SK-N-SH (cell line): ENCODE data around the gene HS3ST4. TPM values are rescaled to one million over a fixed set of nuclear protein-coding genes. Genes with fewer than 3 reads are reported as not detected.
A peak's percentile ranks its signal among the peaks of the same experiment; 100 is the strongest.

Experiments
- CTCF ChIA-PET: fragments of 300-600, 350-600 bp; formaldehyde crosslinking; extraction: SDS; loops from one replicate; lab custom pipeline; 2021; lab: Yijun Ruan, JAX
- POLR2A ChIA-PET: fragments of 350-600 bp; sonication (Branson Sonifier 250); formaldehyde crosslinking; extraction: SDS; loops from one replicate; lab custom pipeline; 2020; ENCODE audit warnings: antibody characterized with exemption, inconsistent platforms; lab: Yijun Ruan, JAX
- DNase-seq: peaks from one replicate; pipeline ENCODE4 v3.0.0; 2012
- H2AFZ ChIP-seq: fragments of 200-600 bp; sonication (generic); 2 replicates; pipeline ENCODE4 v1.8.1; 2016; ENCODE audit warnings: antibody characterized with exemption, mild to moderate bottlenecking, low read depth
- H3F3A ChIP-seq: fragments of 200-600 bp; sonication (generic); replicated peaks from 2 replicates; pipeline ENCODE3; 2016; ENCODE audit warnings: antibody characterized with exemption, mild to moderate bottlenecking; ENCODE audit not compliant: insufficient read depth
- H3K27ac ChIP-seq, 2 experiments: fragments of 200-500 bp in 1 of 2; fragments of 200-600 bp in 1 of 2; sonication (Bioruptor generic) in 1 of 2; sonication (generic), shearing (Covaris generic) in 1 of 2; 2 replicates each; pipeline versions ENCODE4 v1.5.1 to v1.6.1; 2014 to 2016; ENCODE audit warnings: low read depth in 2 of 2, inconsistent platforms in 1 of 2, low read length in 1 of 2, mild to moderate bottlenecking in 1 of 2, mixed read lengths in 1 of 2
- H3K27me3 ChIP-seq: fragments of 200-600 bp; sonication (generic), shearing (Covaris generic); 2 replicates; pipeline ENCODE4 v1.6.1; 2016; ENCODE audit warnings: mixed run types; ENCODE audit not compliant: insufficient read depth
- H3K36me3 ChIP-seq, 2 experiments: fragments of 200-500 bp in 1 of 2; fragments of 200-600 bp in 1 of 2; sonication (Bioruptor generic) in 1 of 2; sonication (generic) in 1 of 2; replicated peaks in 1 of 2; 2 replicates each; pipeline versions ENCODE3 to v1.5.1; 2014 to 2016; ENCODE audit warnings: low read length in 1 of 2, mild to moderate bottlenecking in 1 of 2; ENCODE audit not compliant: insufficient read depth in 2 of 2, control insufficient read depth in 1 of 2
- H3K4me1 ChIP-seq, 2 experiments: fragments of 200-500 bp in 1 of 2; fragments of 200-600 bp in 1 of 2; sonication (Bioruptor generic) in 1 of 2; sonication (generic), shearing (Covaris generic) in 1 of 2; 2 replicates each; pipeline versions ENCODE4 v1.5.1 to v1.6.1; 2014 to 2016; ENCODE audit warnings: low read depth in 1 of 2, low read length in 1 of 2, mixed run types in 1 of 2; ENCODE audit not compliant: insufficient read depth in 2 of 2, control insufficient read depth in 1 of 2
- H3K4me2 ChIP-seq: fragments of 200-600 bp; sonication (generic), shearing (Covaris generic); 2 replicates; pipeline ENCODE4 v1.6.1; 2017; ENCODE audit warnings: mixed run types
- H3K4me3 ChIP-seq, 2 experiments: fragments of 200-500 bp in 1 of 2; fragments of 200-600 bp in 1 of 2; sonication (Bioruptor generic) in 1 of 2; sonication (generic), shearing (Covaris generic) in 1 of 2; 2 replicates each; pipeline versions ENCODE4 v1.5.1 to v1.8.1; 2014 to 2016; ENCODE audit warnings: low read depth in 2 of 2, inconsistent platforms in 1 of 2, low read length in 1 of 2, mild to moderate bottlenecking in 1 of 2, mixed read lengths in 1 of 2, moderate library complexity in 1 of 2
- H3K79me2 ChIP-seq: fragments of 200-600 bp; sonication (generic); 2 replicates; pipeline ENCODE4 v1.8.1; 2017; ENCODE audit warnings: mild to moderate bottlenecking; ENCODE audit not compliant: insufficient read depth
- H3K9ac ChIP-seq: fragments of 200-600 bp; sonication (generic); 2 replicates; pipeline ENCODE4 v1.6.1; 2017; ENCODE audit warnings: mixed run types
- H3K9me2 ChIP-seq: fragments of 200-600 bp; sonication (generic); 2 replicates; pipeline ENCODE4 v1.6.1; 2017; ENCODE audit warnings: mixed run types
- H3K9me3 ChIP-seq: fragments of 200-600 bp; sonication (generic); 2 replicates; pipeline ENCODE4 v1.6.1; 2017; ENCODE audit warnings: mixed run types, mild to moderate bottlenecking, moderate library complexity
- H4K20me1 ChIP-seq: fragments of 200-600 bp; sonication (generic); 2 replicates; pipeline ENCODE4 v1.6.1; 2017; ENCODE audit warnings: mild to moderate bottlenecking, mixed run types; ENCODE audit not compliant: insufficient read depth
- EP300 ChIP-seq, 2 experiments: IDR thresholded peaks; 2 replicates each; pipeline versions ENCODE4 v1.4.0 to v1.6.1; 2012; ENCODE audit warnings: borderline replicate concordance in 1 of 2, low read depth in 1 of 2, low read length in 1 of 2
- GABPA ChIP-seq: IDR thresholded peaks from 2 replicates; pipeline ENCODE4 v1.4.0; 2012; ENCODE audit warnings: low read depth, mild to moderate bottlenecking
- GATA2 ChIP-seq: sonication (generic); formaldehyde crosslinking; IDR thresholded peaks from 2 replicates; pipeline ENCODE4 v1.5.0; 2020; ENCODE audit warnings: mild to moderate bottlenecking, missing genetic modification reagents
- MEF2A ChIP-seq: IDR thresholded peaks from 2 replicates; pipeline ENCODE4 v1.4.0; 2012; ENCODE audit warnings: low read depth, borderline replicate concordance
- MXI1 ChIP-seq: IDR thresholded peaks from 2 replicates; pipeline ENCODE4 v1.6.1; 2012; ENCODE audit warnings: mild to moderate bottlenecking, low read depth, low read length, improper control_type of control experiment
- NFIC ChIP-seq: IDR thresholded peaks from 2 replicates; pipeline ENCODE4 v1.4.0; 2012; ENCODE audit warnings: borderline replicate concordance
- RAD21 ChIP-seq: IDR thresholded peaks from 2 replicates; pipeline ENCODE4 v1.6.1; 2012; ENCODE audit warnings: mild to moderate bottlenecking, low read length
- RCOR1 ChIP-seq: fragments of 150-350 bp; IDR thresholded peaks from 2 replicates; pipeline ENCODE4 v1.6.1; 2017; ENCODE audit warnings: antibody characterized with exemption, low read length
- SIN3A ChIP-seq: IDR thresholded peaks from 2 replicates; pipeline ENCODE4 v1.6.1; 2012; ENCODE audit warnings: low read depth, mild to moderate bottlenecking, low read length, moderate library complexity, borderline replicate concordance
- SMC3 ChIP-seq: IDR thresholded peaks from 2 replicates; pipeline ENCODE4 v1.6.1; 2012; ENCODE audit warnings: low read depth, low read length, improper control_type of control experiment
- TEAD4 ChIP-seq: IDR thresholded peaks from 2 replicates; pipeline ENCODE4 v1.4.0; 2012; ENCODE audit warnings: mild to moderate bottlenecking, borderline replicate concordance; ENCODE audit not compliant: insufficient read depth
- WGBS: methylation state at CpG from one replicate; pipeline ENCODE4 v1.1.6; 2017; ENCODE audit warnings: low lambda C conversion rate; 5-methylcytosine and 5-hydroxymethylcytosine counted together
- polyA plus RNA-seq, 3 experiments: library from polyadenylated mRNA; depleted of rRNA; stranded (reverse); fragments of >200 nt; gene quantifications; 2 replicates each; pipeline ENCODE4 v1.2.3, GENCODE V29; 2012
- TF ChIP-seq, protein P1 (sequence below): fragments of 150-350 bp; IDR thresholded peaks from 2 replicates; pipeline ENCODE4 v1.6.1; 2016; ENCODE audit warnings: mild to moderate bottlenecking, low read depth, low read length
- TF ChIP-seq, protein P2 (sequence below): IDR thresholded peaks from 2 replicates; pipeline ENCODE4 v1.4.0; 2012; ENCODE audit warnings: low read depth, borderline replicate concordance
- TF ChIP-seq, protein P3 (sequence below): IDR thresholded peaks from 2 replicates; pipeline ENCODE4 v1.4.0; 2012; ENCODE audit warnings: low read depth, borderline replicate concordance

HS3ST4 gene
- polyA plus RNA-seq (2012; rRNA removed): not detected in 2 replicates
- polyA plus RNA-seq (2012; cell fraction: cytosol; rRNA removed): not detected in 2 replicates
- not detected in 2 replicates for polyA plus RNA-seq (2012; cell fraction: nucleus; rRNA removed)

DNA sequence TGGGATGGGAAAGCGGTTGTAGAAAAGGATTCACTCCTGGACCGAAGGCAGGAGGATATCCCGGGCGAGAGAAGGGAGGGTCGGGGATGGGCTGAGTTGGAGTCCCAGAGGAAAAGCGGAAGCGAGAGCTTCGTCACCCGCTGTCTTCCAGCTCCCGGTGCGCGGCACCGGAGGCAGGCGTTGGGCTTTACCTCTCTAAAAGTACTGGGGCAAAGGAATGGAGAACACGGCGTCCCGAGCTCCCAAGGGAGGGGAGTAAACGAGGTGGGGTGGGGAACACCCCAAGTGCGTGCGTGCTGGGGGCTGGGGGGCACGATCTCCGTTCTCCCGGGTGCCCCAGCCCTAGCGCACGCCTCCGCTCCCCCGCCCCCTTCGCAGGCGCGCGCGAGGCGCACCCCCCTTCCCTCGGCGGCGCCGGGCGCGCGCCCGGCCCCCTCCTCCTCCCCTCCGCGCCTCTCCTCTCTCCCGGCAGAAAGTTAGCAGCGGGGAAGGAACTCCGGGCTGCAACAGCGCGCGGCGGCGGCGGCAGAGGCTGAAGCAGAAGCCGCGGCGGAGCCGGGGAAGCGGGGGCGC is at the start of gene HS3ST4:
Gene HS3ST4 (plus strand): TSS at position 441 of the 573 bp plus-strand sequence.
- H3K9me2 ChIP-seq: no peaks in the 10 kb centered on the region
- peak within 1 kb of the TSS in 1 of 2 experiments; percentile 19; a peak in 1 of 4 replicates for H3K4me3 ChIP-seq
- H3K4me2 ChIP-seq: peak within 1 kb of the TSS; percentile 69; the same call in 1 of the 2 replicates
- DNase-seq: peak; percentile 44
- H3K27me3 ChIP-seq: peaks cover 58% of the 10 kb centered on the region
- H2AFZ ChIP-seq: no peak within 1 kb of the TSS
- H3K9me3 ChIP-seq: no peaks in the 10 kb centered on the region
- no peaks in the 10 kb centered on the region for H3K4me1 ChIP-seq
- no peaks in the 10 kb centered on the region for H4K20me1 ChIP-seq
- H3K9ac ChIP-seq: no peak within 1 kb of the TSS
- no peak for TF ChIP-seq GATA2 (CRISPR knock-in tag)
- TF ChIP-seq, protein P1, sequence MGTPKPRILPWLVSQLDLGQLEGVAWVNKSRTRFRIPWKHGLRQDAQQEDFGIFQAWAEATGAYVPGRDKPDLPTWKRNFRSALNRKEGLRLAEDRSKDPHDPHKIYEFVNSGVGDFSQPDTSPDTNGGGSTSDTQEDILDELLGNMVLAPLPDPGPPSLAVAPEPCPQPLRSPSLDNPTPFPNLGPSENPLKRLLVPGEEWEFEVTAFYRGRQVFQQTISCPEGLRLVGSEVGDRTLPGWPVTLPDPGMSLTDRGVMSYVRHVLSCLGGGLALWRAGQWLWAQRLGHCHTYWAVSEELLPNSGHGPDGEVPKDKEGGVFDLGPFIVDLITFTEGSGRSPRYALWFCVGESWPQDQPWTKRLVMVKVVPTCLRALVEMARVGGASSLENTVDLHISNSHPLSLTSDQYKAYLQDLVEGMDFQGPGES: no peak
- TF ChIP-seq, protein P2, sequence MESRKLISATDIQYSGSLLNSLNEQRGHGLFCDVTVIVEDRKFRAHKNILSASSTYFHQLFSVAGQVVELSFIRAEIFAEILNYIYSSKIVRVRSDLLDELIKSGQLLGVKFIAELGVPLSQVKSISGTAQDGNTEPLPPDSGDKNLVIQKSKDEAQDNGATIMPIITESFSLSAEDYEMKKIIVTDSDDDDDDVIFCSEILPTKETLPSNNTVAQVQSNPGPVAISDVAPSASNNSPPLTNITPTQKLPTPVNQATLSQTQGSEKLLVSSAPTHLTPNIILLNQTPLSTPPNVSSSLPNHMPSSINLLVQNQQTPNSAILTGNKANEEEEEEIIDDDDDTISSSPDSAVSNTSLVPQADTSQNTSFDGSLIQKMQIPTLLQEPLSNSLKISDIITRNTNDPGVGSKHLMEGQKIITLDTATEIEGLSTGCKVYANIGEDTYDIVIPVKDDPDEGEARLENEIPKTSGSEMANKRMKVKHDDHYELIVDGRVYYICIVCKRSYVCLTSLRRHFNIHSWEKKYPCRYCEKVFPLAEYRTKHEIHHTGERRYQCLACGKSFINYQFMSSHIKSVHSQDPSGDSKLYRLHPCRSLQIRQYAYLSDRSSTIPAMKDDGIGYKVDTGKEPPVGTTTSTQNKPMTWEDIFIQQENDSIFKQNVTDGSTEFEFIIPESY: no peak
- no peak for TF ChIP-seq TEAD4
- no peak for TF ChIP-seq RAD21
- TF ChIP-seq, protein P3, sequence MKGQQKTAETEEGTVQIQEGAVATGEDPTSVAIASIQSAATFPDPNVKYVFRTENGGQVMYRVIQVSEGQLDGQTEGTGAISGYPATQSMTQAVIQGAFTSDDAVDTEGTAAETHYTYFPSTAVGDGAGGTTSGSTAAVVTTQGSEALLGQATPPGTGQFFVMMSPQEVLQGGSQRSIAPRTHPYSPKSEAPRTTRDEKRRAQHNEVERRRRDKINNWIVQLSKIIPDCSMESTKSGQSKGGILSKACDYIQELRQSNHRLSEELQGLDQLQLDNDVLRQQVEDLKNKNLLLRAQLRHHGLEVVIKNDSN: no peak
- no peak for TF ChIP-seq NFIC
- no peak for TF ChIP-seq MXI1
- TF ChIP-seq EP300 (IDR thresholded peaks at IDR 0.05; ENCODE audit: borderline replicate concordance in 1 of 2, low read depth in 1 of 2, low read length in 1 of 2): no peak
- TF ChIP-seq RCOR1: no peak
- TF ChIP-seq, all 33 proteins: peak for 0
- H3K36me3 ChIP-seq: no peaks in the 10 kb centered on the region
- H3K79me2 ChIP-seq: no peaks in the 10 kb centered on the region
- ChIA-PET CTCF (interaction anchor here (1.6 kb wide), 1 partner anchor 15 kb away, joined by 4 read pairs; no protein-coding TSS in a partner anchor), POLR2A (no interaction called here)
- no peak within 1 kb of the TSS for H3K27ac ChIP-seq
- 4% methylated on average over 24 of the region's 58 CpGs for WGBS
- H3F3A ChIP-seq: no peaks in the 10 kb centered on the region

DNA sequence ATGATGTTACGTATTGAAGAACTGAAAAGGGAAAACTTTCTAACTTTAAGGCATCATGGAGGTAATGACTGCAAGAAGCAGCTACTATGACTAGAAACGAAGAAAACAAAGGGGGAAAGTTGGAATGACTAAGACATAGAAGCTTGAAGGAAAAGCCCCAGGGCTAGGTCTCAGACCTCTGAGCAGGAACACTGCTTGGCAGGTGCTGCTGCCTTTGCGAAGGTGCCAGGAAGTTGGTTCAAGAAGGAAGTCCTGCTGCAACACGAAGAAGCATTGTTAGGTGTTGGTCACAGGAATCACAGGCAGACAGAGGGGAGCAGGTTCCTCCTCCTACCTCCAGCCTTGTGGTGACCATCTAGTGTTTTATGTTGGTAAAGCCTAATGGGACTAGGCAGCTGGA is 48.1 kb upstream of the HS3ST4 start:
- no peaks in the 10 kb centered on the region for H4K20me1 ChIP-seq
- no peak for TF ChIP-seq SMC3
- TF ChIP-seq MEF2A: no peak
- TF ChIP-seq RAD21: no peak
- TF ChIP-seq GABPA: no peak
- TF ChIP-seq SIN3A: no peak
- TF ChIP-seq, all 33 proteins: peak for 0
- Histone ChIP-seq H3K4me1 (no peaks in the 10 kb centered on the region), H3K9me2 (no peaks in the 10 kb centered on the region), H3F3A (no peaks in the 10 kb centered on the region), H3K4me3 (no peak overlapping the region), H3K4me2 (no peak overlapping the region), H3K27me3 (no peaks in the 10 kb centered on the region), H3K9ac (no peak overlapping the region), H2AFZ (no peak overlapping the region), H3K27ac (no peak overlapping the region), H3K79me2 (no peaks in the 10 kb centered on the region), H3K9me3 (no peaks in the 10 kb centered on the region), H3K36me3 (no peaks in the 10 kb centered on the region)
- DNase-seq: no peak
- CTCF ChIA-PET: interaction anchor here (0.6 kb wide), 1 partner anchor 10 kb away, joined by 3 read pairs; no protein-coding TSS in a partner anchor
- POLR2A ChIA-PET: no interaction called here
- 9% methylated on average over 4 of the region's 4 CpGs for WGBS
